ENCODE data around the gene TDP1.
A peak's percentile ranks its signal among the peaks of the same experiment; 100 is the strongest.

Gene TDP1

DNA sequence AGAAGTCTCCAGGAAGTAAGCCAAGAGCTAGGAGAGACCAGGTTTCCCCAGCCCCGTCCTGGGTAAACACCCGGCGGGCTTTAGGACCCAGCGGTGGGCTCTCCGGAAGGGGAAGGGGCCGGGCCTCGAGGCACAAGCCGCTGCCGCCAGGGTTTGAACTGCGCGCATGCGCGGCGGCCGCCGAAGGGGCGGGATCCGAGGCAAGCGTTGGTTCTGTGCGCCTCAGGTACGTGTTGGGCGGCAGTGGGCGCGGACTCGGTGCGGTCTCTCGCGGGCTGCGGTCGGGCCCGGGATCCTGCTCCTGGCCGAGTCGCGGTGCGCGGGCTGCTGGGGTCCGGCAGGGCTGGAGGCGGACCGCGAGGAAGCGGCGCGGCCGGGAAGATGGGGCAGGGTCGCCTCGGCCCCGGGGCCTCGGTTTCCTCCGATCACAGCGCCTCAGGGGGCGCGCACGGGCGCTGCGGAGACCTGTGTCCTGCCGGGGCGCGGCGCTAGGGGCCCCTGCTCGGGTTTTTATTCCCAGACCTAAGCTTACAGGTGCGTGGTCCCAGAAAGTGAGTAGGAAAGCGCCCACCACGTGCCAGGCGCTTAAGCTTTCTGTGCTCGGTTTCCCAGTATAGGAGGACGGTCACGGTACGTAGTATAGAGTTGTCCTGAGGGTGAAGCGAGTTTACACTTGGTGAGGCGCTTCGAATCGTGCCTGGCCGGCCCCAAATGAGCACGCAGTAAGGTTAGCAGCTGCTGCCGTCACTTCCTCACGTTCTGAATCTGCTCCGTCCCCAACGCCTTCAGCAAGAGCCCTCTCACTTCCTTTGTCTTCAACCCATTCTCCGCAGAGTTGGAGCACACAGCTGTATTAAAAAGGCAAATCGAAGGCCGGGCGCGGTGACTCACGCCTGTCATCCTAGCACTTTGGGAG lies at the start of gene TDP1:
Gene TDP1, plus strand, starts transcription at position 183 of the 916 bp plus-strand sequence. CDS start 7,188 bp downstream, outside the sequence.
- peak; percentile 95 for DNase-seq

DNA sequence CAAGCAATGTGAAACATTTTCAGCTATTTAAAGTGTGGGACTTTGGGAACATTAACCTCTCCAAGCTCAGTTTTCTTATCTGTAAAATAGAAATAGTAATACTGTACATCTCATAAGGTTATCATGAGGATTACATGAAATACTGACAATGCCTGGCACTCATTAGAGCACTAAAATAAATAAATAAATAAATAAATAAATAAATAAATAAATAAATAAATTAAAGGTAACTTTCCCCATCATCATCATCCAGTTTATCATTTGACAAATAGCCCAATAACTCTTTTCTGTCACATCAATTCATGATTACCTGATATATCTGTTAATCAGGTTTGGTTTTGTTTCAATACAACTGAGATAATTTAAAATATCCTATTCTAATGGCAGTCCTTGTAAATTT lies 49.7 kb upstream of the TDP1 start:
- no peak for DNase-seq

DNA sequence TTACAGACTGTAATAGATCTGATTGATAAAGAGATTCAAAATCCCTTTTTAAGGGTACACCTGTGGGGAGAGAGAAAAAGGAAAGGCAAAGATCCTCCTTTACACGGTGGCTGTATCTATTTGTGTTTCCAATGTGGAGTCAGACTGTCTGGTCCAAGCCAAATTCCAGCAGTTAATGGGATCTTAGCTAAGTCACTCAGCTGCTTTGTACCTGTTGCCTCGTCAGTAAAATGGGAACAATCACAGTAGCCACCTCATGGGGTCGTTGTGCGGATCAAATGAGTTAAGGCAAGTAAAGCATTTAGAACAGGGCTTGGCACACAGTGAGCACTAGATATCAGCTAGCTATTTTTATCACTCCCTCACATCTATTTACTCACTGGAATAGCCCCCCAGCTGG lies 48.1 kb upstream of the TDP1 start:
- no peak for DNase-seq

DNA sequence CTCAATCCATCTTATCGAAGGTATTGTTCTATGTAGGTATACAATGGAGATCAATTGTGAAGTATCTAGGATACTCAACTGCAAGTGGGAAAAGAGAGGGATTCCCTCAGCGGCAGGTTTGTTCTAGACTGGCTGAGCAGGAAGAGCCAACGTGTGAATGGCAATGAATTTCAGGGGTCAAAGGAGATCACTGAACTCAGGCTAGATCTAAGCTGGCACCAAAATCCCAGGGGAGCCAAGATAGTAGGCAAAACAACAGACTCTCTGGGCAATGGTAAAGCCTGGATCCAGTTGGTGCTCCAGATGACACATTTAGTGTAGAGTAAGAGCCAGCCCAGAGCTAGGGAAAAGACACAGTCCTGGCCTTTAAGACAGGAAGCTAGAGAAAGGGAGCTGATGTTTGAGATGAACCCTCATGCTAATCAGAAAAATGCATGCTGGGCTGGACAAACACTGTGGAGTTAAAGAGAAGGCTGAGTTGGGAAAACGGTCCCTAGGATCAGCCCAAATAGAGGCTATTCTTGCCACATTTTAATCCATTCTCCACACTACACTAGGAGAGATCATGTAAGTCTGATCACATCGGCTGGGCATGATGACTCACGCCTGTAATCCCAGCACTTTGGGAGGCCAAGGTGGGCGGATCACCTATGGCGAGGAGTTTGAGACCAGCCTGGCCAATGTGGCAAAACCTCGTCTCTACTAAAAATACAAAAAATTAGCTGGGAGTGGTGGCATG lies 46.8 kb upstream of the TDP1 start:
- no peak for DNase-seq

DNA sequence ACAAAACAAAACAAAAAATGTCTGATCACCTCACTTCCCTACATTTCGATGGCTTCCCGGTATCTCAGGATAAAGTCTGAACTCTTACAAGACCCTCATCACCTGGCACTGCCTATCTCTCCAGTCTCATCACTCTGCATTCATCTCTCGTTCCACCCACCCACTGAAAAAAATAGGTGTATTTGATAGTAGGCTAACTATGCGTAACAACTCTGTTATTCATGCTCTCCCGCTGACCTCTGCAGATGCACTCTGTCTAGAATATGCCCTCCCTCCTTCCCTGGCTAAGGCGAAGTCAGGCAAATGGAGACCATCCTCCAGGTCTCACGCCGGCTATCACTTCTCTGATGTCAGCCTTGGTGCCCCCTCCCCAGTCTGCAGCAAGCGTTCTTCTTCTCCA lies 46.1 kb upstream of the TDP1 start:
- no peak for DNase-seq

DNA sequence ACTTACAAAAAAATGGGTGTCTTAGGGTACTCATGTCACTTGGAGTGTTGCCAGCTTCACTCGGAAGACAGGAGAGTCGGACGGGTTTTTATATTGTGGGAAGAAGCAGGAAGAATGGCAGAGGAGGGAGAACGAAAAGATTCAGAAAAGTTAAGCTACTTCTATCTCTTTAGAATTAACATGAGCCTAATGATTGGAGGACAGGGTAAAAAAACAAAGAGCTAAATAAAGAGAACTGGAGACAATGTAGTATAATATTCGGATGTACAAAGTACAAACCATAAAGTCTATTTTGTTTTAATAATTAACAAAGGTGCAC lies 45.1 kb upstream of the TDP1 start:
- DNase-seq = no peak

DNA sequence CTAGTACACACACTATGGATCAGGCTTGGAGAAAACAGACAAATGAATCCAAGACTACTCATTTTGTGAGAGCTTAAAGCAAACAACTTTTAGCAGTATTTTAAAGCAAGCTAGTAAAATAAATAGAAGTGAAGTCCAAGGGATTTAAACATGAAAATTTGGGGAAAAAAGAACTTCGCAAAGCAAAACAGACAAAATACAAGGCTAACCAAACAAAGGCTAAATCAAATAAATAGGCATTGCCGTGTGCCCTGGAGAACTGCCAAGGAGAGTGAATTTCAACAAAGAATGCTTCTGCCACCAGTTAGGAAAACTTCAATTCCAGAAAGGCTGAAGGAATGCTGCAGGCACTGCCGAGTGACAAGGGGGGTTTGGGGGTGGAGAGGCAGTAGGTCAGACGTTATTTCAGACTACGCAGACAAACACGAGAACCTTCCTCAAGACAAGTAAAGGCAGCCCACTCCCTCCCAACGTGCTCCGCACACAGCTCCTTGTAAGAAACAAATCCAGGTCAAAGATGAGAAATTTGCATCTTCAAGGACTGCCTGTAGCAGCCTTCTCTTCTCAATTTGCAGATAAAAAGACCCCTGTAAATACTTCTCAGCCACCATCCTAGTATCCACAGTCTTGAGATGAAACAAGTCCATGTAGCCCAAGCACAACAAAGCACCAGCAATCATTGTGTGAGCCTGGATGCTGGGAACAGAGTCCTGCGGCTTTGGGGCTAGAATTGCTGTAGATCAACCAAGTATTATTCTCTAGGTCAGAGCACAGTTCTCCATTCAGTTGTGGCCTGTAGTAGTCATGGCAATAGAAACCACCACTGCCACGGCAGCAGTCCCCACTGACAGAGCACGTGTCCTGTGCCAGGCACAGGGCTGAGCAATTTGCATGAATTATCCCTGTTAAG lies 44.5 kb upstream of the TDP1 start:
- peak; percentile 32 for DNase-seq

DNA sequence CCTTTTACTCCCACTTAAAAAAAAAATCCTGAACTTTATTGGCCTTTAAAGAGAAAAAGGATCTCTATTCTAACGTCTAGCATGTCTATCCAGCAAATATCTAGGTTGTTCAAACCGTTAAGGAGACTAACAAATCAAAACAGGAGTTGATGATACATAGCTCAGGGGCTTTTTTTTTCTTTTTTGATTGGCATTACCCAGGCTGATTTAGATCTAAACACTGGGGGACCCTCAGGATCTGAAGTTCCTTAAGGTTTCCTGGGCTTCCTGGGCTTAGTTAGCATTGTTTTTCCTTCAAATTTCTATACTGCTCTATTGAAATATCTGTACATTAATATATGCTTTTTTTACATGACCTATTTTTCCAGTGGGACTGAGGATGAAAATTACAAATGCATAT lies 43.5 kb upstream of the TDP1 start:
- DNase-seq = no peak

DNA sequence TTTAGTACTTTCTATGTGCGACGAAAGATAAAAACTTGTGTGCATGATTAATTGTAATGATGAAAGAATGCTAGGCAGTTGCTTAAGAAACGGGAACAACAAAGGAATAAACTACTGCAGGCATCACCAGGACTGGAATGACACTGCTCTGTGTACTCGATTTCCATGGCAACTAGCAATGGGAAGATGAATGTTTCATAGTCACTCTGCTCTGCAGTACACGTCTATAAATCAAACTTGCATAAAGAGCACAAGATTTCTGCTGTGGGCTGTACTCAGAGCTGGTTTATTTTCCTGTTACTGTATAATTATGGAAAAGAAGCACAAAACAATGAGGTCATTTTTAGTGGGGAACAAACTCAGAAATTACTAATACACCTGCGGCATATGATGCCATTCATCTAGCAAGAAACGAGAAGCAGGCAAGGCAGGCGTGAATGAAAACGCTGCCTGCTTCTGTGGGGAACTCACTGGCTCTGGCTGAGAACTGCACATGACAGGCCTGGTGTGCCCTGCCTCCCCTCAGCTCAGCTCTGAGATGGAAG lies 43.0 kb upstream of the TDP1 start:
- peak; percentile 37 for DNase-seq

DNA sequence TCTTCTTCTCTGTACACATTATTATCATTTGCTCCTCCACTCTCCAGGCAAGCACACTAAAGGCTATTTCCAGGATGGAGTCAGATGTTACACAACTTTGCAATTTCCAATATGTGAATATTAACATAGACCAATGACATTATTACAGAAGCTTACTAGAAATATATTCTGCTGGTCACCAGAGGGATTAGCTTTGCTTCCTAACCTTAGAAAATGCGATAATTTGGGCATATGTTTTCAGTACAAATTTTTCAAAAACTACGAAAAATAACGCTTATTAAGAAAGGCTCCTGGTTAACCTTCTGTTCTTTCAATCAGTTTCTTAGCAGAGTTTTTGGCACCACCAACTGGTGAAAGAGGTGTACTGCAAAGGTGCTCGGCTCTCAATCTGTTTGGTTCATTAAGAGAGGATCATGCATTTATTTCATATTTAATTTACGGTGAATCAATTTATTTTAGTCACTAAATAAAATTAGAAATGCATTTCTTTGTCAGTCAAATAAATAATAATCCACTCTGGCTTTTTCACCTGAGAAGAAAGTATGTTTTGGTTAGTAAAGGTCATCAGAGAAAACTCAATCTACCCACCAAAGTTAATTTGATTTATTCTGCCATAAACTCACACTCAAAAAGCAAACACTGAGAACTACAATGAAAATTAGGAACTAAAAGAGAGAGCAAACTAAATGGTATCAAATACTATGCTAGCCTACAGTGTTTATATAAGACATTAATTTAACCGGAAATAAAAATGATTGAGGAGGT lies 40.4 kb upstream of the TDP1 start:
- peak; percentile 52 for DNase-seq

DNA sequence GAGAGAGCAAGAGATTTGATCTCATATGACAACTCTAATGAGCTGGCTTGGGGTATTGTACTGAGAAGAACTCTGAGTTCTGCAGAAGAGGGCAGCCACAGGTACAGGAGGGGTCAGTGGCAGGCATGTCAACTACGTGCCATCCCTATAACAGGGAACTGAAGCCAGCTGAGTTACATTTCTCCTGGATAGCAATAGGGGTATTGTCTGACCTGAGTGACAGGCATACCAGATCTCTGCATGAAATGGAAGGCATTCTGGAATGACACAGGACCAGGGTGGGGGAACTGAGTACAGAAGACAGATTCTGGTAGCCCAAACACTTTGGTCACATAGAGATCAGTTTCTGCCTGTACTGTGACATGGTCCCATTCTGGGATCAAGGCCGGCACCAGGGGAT lies 37.0 kb upstream of the TDP1 start:
- no peak for DNase-seq

DNA sequence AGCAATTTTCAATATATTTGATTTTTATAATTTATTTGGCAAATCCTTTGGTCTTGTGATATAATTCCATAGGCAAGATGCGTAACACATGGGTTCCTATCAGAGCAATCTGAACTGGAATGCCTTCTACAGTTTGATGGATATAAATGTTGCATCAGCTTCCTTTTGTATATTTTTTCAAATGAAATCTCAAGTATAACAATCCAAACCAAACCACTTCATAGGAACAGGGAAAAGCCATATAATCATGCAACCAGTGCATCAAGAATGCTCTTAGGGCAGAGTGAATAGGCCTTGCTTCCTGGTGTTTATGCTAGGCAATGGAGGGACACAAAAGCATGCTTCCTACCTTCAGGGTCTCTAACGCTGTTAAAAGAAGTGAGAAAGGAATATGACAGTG lies 35.7 kb upstream of the TDP1 start:
- DNase-seq = no peak

DNA sequence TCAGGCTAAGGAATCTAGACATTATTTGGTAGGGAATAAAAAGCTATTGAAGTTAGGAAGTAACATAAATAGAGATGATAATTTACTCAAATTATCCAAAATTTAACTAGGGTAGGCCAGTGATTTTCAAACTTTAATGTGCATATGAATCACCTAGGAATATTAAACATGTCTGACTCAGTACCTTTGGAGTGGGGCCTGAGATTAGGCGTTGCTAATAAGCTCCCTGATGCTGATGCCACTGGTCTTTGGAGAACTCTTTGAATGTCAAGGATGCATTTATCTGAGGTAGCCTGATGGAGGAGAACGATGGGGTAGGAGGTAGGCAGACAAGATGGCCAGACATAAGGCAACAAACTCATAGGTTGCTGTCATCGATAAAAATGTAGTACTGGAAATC lies 34.4 kb upstream of the TDP1 start:
- no peak for DNase-seq

DNA sequence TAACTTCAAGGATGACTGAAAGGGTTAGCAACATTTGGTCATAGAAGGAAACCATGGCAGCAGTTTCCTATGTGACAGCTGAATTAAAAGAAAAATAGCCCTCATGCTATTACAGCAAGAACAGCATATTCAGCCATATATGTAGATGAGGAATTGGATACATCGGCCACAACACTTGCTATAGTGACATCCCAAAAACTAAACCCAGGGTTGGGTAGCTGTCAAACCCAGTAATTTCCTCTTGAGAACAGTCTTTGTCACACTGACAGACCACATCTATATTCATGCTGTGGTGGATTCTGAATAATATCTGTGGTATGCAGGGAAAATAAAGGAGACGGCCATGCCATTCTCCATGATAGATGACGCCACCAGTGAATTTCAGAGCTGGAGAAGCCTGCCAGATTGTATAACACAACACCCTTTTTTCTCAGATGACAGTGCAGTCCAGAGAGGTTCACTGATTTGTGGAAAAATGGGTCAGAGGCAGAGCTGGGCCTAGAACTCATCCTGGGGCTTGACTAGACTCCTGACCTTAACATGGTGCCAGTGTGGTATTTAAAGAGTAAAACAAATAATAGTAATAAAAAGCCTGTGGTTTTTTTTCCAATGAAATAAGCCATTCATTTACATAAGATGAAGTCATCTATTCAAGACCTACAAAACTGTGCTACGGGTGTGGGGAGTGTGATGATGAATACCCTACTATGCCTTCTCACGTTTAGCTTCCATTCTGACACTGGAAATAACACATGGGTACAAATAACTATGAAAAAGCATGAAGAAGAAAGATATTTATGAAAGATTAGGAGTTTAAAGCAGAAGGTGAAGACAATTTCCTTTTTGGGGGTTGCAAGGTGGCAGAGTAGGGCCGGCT lies 33.5 kb upstream of the TDP1 start:
- no peak for DNase-seq

DNA sequence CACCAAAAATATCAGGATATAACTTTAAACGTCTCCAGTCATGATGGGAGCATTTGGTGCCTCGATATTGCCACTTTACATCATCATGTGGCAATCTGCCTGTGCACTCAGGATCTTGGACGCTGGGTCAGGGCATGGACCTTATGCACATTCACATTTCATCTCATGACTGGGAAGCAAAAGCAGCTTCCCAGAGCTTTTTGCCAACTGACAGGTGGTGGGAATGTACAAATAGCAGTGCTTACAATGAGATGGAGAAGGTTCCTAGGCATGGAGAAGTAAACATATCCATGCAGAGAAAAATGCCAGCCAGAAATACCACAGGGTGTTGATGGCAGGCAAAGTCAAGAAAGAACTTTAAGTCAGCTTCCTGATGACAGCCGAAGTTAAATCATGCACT lies 31.5 kb upstream of the TDP1 start:
- no peak for DNase-seq

DNA sequence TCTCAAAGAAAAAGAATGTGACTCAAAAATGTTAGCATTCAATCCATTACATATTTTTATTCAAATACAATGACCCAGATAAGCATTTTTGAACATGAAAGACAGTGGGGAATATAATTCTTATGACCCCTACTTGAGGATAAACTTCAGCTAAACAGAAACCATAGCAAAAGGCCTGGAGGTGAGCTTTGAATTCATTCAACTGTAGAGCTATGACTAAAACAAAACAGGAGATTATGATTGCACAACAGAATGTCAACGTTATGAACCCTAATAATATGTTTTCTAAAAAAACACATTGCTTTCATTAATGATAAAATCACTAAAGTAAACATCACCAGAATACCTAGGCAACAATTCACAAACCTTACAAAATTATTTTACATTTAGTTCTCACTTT lies 29.0 kb upstream of the TDP1 start:
- no peak for DNase-seq

DNA sequence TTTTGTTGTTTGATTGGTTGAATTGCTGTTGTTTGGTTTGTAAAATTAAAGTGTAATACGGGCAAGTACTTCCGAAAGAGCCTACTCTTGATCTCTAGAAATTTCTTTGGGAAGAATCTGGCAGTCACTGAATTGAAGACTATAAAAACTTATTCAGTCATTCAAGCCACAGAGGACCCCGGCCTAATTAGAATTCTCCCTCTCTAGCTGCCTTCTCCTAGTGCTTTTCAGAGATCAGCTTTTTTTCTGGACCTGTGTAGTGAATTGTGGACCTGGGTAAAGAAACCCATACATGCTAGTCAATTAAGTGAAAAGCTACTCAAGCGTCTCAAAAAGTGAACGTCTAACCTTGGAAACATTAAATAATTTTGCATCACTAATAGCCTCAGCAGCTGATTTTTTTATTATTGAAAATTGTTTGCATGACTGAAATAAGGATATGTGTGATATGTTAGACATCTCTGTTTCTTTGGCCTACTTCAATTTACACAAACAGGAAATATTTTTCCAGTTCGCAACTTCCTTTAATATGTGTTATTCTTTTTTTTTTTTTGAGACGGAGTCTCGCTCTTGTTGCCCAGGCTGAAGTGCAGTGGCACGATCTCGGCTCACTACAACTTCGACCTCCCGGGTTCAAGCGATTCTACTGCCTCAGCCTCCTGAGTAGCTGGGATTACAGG lies 28.4 kb upstream of the TDP1 start:
- no peak for DNase-seq

DNA sequence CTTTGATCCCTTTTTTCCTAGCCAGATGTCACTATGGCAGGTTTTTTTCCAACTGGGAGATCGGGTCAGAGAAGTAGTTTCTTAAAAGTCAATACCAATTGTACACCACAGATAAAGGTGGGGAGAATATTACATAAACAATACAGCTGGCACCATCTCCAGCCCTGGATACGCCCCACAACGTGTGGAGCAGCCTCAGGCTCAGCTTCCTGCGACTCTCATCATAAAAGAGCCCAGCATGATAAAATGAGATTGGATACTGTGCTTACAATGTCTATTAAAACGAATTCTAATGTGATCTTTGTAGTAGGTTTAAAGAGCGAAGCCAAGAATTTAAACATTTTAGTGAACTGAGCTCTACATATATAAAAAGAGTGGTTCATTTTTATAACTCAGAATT lies 22.7 kb upstream of the TDP1 start:
- peak; percentile 84 for DNase-seq

DNA sequence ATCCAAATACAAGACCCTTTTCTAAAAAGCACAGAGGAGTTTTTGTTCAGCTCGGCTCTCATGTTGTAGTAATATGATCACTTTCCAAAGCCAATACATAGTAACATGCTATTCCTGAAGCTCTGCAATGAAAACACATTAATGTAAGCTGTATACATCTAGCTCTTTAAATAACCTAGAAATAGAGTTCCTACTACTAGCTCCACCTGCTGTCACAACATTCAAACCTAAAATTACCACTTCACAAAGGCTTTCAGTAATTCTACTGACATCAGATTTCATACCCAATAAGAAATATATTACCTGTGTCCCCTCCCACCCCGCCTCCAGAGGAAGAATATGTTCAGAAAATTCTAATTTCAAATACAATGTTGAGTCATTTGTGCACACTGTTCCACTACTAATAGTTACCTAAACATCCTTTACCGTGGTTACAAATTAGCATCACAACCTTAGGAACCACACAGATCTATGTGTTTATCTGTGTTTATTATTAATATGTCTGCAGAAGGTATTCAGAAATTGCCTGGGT lies 19.0 kb upstream of the TDP1 start:
- DNase-seq = no peak

DNA sequence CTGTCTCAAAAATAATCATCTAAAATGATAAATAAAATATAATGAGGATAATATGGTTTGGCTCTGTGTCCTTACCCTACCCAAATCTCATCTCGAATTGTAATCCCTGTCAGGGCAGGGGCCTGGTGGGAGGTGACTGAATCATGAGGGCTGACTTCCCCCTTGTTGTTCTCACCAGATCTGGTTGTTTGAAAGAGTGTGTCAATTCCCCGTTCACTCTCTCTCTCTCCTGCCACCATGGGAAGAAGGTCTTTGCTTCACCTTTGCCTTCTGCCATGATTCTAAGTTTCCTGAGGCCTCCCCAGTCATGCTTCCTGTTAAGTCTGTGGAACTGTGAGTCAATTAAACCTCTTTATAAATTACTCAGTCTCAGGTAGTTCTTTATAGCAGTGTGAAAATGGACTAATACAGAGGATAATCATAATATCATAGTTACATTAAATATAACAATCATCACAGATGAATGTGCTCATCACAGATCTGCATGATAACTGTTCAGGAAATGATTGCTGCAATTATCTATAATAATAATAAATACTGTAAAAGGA lies 13.8 kb upstream of the TDP1 start:
- no peak for DNase-seq
